AG04450 (cell line): Measurements from ENCODE around the gene WWP2. TPM values are rescaled to one million over a fixed set of nuclear protein-coding genes. Genes with fewer than 3 reads are reported as not detected.

Experiments used
- CTCF ChIA-PET: fragments of 300-600, 350-600 bp; formaldehyde crosslinking; extraction: SDS; loops from one replicate; lab custom pipeline; 2022; ENCODE audit warnings: antibody characterized with exemption, inconsistent platforms; lab: Charles Lee
- POLR2A ChIA-PET: fragments of 350-600 bp; formaldehyde crosslinking; extraction: SDS; loops from one replicate; lab custom pipeline; 2021; ENCODE audit warnings: antibody characterized with exemption, inconsistent platforms; lab: Yijun Ruan, JAX
- DNase-seq: peaks from one replicate; pipeline ENCODE4 v3.0.0-alpha.2; 2011; ENCODE audit warnings: low read depth, low spot score
- H3K27ac ChIP-seq: one replicate; pipeline ENCODE4 v1.5.1; 2012; ENCODE audit warnings: low read depth, low read length, control low read depth
- H3K27me3 ChIP-seq: one replicate; pipeline ENCODE4 v1.6.0; 2012; ENCODE audit warnings: low read length; ENCODE audit not compliant: control insufficient read depth, insufficient read depth
- H3K4me3 ChIP-seq: 2 replicates; pipeline ENCODE4 v1.5.1; 2011; ENCODE audit warnings: mild to moderate bottlenecking, low read depth, low read length, control low read depth
- H3K9me3 ChIP-seq: 2 replicates; pipeline ENCODE4 v1.5.1; 2012; ENCODE audit warnings: low read length; ENCODE audit not compliant: control insufficient read depth, insufficient read depth
- polyA plus RNA-seq: library from polyadenylated mRNA; depleted of rRNA; stranded (reverse); fragments of >200 nt; gene quantifications from 2 replicates; pipeline ENCODE4 v1.2.3, GENCODE V29; 2011
- TF ChIP-seq, protein P1 (sequence below): IDR thresholded peaks from 2 replicates; pipeline ENCODE4 v1.5.1; 2011; ENCODE audit warnings: low read depth, low read length, control low read depth, inconsistent platforms

Gene WWP2
- polyA plus RNA-seq, 1 experiment = 13.4 TPM

DNA sequence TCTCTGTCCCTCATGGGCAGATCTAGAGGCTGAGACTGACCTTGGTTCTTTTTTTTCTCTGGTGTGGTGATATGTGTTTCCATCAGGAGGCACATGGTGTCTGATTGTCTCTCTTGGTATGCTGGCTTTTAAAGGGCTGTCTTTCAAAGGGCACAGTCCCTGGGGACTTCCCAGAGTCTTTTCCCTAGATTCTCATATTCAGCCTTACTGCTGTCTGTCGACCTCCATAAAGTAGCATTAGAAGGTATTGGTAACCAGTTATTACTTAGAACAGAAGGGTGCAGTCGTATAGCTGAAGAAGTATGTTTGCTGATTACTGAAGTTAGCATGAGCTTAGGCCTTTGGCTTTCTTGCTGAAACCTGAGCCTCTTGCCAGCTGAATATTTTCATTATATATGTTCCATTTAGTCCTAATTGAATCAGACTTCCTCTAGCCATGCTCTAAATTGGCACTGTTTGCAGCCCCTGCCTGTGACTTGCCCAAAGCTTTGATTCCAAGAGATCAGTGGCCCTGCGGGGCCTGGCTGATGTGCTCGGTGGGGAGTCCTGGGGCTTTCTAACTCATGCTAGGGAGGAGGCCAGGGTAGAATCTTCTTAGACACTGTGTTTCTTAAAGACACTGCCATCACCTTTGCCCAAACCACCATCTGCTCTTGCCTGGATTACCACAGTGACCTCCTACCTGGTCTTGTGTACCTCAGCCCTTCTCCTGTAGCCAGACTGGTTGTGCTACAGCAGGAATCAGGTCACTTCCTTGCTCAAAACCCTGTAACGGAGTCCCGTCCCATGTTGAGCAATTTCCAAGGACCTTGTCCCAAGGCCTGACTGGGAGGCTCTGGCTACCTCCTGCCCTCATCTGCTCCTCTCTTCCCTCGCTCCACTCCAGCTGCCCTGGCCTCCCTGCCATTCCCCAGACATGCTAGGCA is 71.5 kb downstream of the WWP2 start:
- Histone ChIP-seq H3K9me3 (no peaks in the 10 kb centered on the region), H3K27me3 (no peaks in the 10 kb centered on the region), H3K27ac (no peak overlapping the region), H3K4me3 (no peak overlapping the region)
- no peak for DNase-seq
- CTCF ChIA-PET = interaction anchor here (0.5 to 1.0 kb wide), 4 partner anchors 8 to 97 kb away, joined by 3 to 4 read pairs (median 3); no protein-coding TSS in a partner anchor
- POLR2A ChIA-PET = no interaction called here
- TF ChIP-seq, protein P1, sequence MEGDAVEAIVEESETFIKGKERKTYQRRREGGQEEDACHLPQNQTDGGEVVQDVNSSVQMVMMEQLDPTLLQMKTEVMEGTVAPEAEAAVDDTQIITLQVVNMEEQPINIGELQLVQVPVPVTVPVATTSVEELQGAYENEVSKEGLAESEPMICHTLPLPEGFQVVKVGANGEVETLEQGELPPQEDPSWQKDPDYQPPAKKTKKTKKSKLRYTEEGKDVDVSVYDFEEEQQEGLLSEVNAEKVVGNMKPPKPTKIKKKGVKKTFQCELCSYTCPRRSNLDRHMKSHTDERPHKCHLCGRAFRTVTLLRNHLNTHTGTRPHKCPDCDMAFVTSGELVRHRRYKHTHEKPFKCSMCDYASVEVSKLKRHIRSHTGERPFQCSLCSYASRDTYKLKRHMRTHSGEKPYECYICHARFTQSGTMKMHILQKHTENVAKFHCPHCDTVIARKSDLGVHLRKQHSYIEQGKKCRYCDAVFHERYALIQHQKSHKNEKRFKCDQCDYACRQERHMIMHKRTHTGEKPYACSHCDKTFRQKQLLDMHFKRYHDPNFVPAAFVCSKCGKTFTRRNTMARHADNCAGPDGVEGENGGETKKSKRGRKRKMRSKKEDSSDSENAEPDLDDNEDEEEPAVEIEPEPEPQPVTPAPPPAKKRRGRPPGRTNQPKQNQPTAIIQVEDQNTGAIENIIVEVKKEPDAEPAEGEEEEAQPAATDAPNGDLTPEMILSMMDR = no peak

- no peaks in the 10 kb centered on the region for H3K27me3 ChIP-seq
- H3K27ac ChIP-seq = peak overlapping the region; percentile 31
- no peak for DNase-seq
- CTCF ChIA-PET = interaction anchor here (0.6 kb wide), 1 partner anchor 69 kb away, joined by 7 read pairs; no protein-coding TSS in a partner anchor
- POLR2A ChIA-PET = no interaction called here
- TF ChIP-seq, protein P1 = no peak
- H3K4me3 ChIP-seq = no peak overlapping the region
- no peaks in the 10 kb centered on the region for H3K9me3 ChIP-seq
These were observed 72.8 kb downstream of the WWP2 start for GRCh38 chr16:69834807-69835466.

DNA sequence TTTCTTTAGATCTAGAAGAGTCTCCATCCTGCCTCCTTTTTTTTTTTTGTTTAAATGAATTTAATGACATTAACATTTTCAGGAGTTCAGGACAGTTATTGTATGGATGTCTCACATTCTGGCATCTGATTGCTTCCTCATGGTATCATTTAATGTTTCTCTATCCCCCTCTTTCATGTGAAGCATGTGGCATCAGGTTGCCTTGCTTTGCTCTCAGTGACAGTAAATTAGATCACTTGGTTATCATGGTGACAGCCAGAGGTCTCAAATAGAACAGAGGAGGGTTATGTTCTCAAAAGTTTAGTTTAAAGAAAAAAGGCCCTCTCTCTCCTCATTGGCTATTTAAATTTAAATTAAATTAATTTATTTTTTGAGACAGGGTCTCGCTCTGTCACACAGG is 74.1 kb downstream of the WWP2 start:
- CTCF ChIA-PET = no interaction called here
- TF ChIP-seq, protein P1 = no peak
- H3K27ac ChIP-seq = no peak overlapping the region

DNA sequence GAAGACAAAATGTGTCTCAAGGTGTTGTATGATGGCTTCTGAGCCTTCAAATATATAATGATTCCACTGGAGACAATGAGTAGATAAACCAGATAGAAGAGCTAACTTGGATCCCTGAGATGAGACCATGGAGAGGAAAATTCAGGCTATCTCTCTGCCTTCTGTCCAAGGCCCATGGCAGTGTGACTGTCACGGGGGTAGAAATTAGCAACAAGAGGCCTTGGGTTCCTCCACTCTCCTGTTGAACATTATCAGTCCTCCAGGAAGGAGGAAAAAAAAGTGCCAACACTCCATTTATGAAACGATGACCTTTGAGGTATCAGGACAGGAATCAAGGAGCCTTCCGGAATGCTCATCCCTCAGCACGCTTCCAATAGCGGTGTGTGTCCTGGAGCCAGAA is 75.2 kb downstream of the WWP2 start:
- Histone ChIP-seq H3K4me3 (no peak overlapping the region), H3K27ac (no peak overlapping the region), H3K9me3 (no peaks in the 10 kb centered on the region), H3K27me3 (no peaks in the 10 kb centered on the region)
- TF ChIP-seq, protein P1 = no peak
- ChIA-PET CTCF (no interaction called here), POLR2A (no interaction called here)
- no peak for DNase-seq

More for the DNA sequence above, 74.1 kb downstream of the WWP2 start:
- no peak overlapping the region for H3K4me3 ChIP-seq
- no peaks in the 10 kb centered on the region for H3K27me3 ChIP-seq
- POLR2A ChIA-PET = no interaction called here
- no peaks in the 10 kb centered on the region for H3K9me3 ChIP-seq
- DNase-seq = no peak
